22Rv1 (cell line): Measurements from ENCODE around the gene VWF.

ENCODE experiments used
- H3K27ac ChIP-seq: fragments of 450-650 bp; 2 replicates; pipeline ENCODE4 v1.5.1; 2017
- CTCF ChIP-seq: fragments of 450-650 bp; IDR thresholded peaks from 2 replicates; pipeline ENCODE4 v1.5.1; 2017; ENCODE audit warnings: mild to moderate bottlenecking
- ZFX ChIP-seq: fragments of 450-650 bp; IDR thresholded peaks from 2 replicates; pipeline ENCODE4 v1.6.1; 2017; ENCODE audit warnings: antibody characterized with exemption, borderline replicate concordance

VWF gene

GRCh38 chr12:6066651-6067050, 57.8 kb downstream of the VWF start:
- TF ChIP-seq ZFX (no peak), CTCF (no peak)
- H3K27ac ChIP-seq = no peak overlapping the region

GRCh38 chr12:6065863-6066199, 58.6 kb downstream of the VWF start:
- no peak overlapping the region for H3K27ac ChIP-seq
- no peak for TF ChIP-seq CTCF
- no peak for TF ChIP-seq ZFX

- no peak overlapping the region for H3K27ac ChIP-seq
- no peak for TF ChIP-seq CTCF
- no peak for TF ChIP-seq ZFX
Observed at GRCh38 chr12:6065131-6065862, 59.2 kb downstream of the VWF start.

GRCh38 chr12:6062757-6063735, 61.4 kb downstream of the VWF start:
- TF ChIP-seq CTCF (peak; percentile 97), ZFX (no peak)
- H3K27ac ChIP-seq = no peak overlapping the region

- no peak for TF ChIP-seq CTCF
- TF ChIP-seq ZFX = no peak
- H3K27ac ChIP-seq = no peak overlapping the region
Observed at GRCh38 chr12:6062395-6062756, 62.1 kb downstream of the VWF start.

GRCh38 chr12:6061660-6062059, 62.8 kb downstream of the VWF start:
- TF ChIP-seq ZFX = no peak
- no peak for TF ChIP-seq CTCF
- H3K27ac ChIP-seq = no peak overlapping the region

GRCh38 chr12:6059860-6060565, 64.5 kb downstream of the VWF start:
- no peak for TF ChIP-seq CTCF
- no peak for TF ChIP-seq ZFX

More at GRCh38 chr12:6059860-6060565, 64.5 kb downstream of the VWF start:
- no peak overlapping the region for H3K27ac ChIP-seq
